ENCODE measurements around the gene PDZD4. TPM values are rescaled to one million over a fixed set of nuclear protein-coding genes. Genes with fewer than 3 reads are reported as not detected.
A peak's percentile ranks its signal among the peaks of the same experiment; 100 is the strongest.

The PDZD4 gene
- total and polyA plus RNA-seq, 5 experiments from 2014 or later: 0.31 to 1.5 (median 0.53) TPM; not detected in 1

DNA sequence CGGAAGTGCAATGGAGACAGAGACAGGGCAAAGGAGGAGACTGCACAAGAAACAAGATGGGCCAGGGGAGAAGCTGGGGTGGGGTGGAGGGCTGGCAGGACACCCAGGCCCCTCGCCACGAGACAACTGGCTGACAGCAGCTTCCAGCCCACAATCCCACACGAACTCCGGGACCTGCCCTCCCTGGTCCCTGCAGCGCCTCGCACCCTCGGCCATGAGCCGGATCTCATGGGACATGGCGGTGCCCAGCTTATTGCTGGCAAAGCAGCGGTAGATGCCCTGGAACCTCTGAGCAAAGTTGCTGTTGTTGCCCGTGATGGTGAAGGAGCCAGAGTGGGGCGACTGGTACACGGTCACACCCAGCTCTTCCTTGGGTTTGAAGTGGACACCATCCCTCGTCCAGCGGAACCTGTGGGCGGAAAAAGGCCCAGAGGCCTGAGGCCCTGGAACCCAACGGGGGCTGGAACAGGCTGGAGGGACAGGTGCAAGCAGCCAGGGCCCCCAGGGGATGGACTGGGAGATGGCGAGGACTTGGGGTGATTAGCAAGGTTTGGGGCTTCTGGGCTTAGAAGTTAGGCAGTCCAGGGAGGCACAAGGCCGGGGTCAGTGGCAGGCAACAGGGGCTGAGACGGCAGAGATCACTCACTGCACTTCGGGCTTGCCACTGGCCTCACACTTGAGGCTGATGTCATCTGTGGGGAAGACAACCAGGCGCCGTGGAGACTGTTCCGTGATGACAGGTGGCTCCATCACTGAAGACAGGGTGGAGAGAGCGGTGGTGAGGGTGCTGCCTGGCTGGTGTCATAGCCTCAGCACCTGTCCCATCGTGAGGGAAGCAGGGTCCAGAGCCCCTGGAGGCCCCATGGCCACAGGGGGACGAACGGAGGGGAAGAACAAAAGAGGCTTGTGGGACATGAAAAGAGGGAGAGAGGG lies 41.9 kb upstream of the PDZD4 start:
- ATAC-seq (no peak), DNase-seq (no peak)
- H3K4me3 Mint-ChIP-seq: no peak overlapping the region
- POLR2A ChIA-PET: no interaction called here
- H3K4me1 Mint-ChIP-seq: peaks cover 0 to 3% (median under 1%) of the 10 kb centered on the region in 4 donors
- peaks cover 0 to 12% (median 8%) of the 10 kb centered on the region in 5 donors for H3K27me3 Mint-ChIP-seq
- H3K27ac Mint-ChIP-seq: no peak overlapping the region
- peaks cover 0 to 5% (median 0%) of the 10 kb centered on the region in 9 donors for H3K9me3 Mint-ChIP-seq
- no peaks in the 10 kb centered on the region for H3K36me3 Mint-ChIP-seq

DNA sequence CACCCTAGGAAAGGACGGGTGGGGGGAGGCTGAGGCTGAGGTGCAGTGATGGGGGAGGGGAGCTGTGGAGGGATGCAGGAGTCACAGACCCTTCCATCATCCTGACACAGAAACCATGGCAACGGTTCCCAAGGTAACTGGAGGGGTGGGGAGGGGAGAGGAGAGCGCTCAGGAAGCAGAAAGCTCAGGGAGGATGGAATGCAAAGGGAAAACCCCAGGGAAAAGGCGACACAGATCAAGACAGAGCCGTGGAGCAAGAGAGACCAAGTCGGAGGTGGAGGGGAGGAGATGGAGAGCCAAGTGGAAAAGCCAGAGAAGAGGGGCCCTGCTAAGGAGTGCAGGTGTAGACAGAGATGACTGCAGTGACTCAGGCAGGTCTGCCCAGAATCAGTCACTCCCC lies 41.1 kb upstream of the PDZD4 start:
- peaks cover 0 to 11% (median 7%) of the 10 kb centered on the region in 5 donors for H3K27me3 Mint-ChIP-seq
- peaks cover 0 to 5% (median 0%) of the 10 kb centered on the region in 9 donors for H3K9me3 Mint-ChIP-seq
- DNase-seq (no peak), ATAC-seq (no peak)
- H3K4me1 Mint-ChIP-seq: peaks cover 0 to 3% (median under 1%) of the 10 kb centered on the region in 4 donors
- POLR2A ChIA-PET: no interaction called here
- no peaks in the 10 kb centered on the region for H3K36me3 Mint-ChIP-seq
- H3K27ac Mint-ChIP-seq: no peak overlapping the region
- H3K4me3 Mint-ChIP-seq: no peak overlapping the region

DNA sequence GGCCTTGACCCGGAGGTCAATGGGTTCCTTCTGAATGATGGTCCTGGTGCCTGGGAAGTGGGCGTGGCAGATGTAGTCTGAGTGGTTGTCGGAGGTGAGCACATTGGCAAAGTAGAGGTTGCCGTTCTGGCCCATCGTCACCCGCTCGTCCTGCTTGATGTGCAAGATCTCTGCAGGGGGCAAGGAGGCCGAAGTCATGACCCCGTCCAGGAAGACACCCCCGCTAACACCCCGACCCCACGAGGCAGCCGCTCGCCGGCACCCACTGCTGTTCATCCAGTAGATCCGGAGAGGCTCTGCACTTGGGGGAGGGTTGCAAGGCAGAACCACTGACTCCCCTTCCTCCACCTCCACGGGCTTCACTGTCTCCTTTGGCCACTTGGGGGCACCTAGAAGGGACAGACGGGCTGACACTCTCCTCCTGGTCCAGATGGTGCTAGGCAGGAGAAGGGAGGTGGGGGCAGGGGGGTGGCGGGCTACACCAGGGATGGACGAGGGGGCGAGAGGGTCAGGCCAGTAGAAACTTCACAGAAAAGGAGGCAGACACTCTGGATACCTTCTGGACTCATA lies 40.5 kb upstream of the PDZD4 start:
- Mint-ChIP-seq H3K27me3 (peaks cover 0 to 7% (median 3%) of the 10 kb centered on the region in 5 donors), H3K36me3 (no peaks in the 10 kb centered on the region), H3K4me3 (no peak overlapping the region), H3K4me1 (peaks cover 0 to 3% (median under 1%) of the 10 kb centered on the region in 4 donors), H3K9me3 (peaks cover 0 to 3% (median 0%) of the 10 kb centered on the region in 9 donors), H3K27ac (no peak overlapping the region)
- POLR2A ChIA-PET: no interaction called here
- ATAC-seq: no peak
- DNase-seq: no peak

DNA sequence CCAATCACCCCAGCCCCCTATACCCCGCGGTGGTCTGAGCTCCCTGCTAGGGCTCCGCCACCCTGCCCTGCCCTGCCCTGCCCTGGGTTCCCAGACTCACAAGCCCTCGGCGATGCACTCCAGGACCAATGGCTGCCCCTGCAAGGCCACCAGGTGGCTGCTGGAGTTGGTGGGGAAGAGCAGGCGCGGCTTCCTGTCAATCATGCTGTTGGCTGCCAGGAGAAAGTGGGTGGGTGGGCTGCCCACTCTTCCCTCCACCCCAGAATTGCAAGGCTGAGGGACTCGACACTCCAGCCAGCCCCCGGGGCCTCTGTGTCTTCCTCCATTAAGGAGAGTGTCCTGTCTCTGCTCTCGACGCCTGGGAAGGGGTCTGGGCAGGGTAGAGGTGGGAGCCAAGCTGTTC lies 39.9 kb upstream of the PDZD4 start:
- no peak overlapping the region for H3K4me3 Mint-ChIP-seq
- DNase-seq (no peak), ATAC-seq (no peak)
- H3K27ac Mint-ChIP-seq: no peak overlapping the region
- H3K27me3 Mint-ChIP-seq: peaks cover 0 to 4% (median 3%) of the 10 kb centered on the region in 5 donors
- POLR2A ChIA-PET: no interaction called here
- peaks cover 0 to 1% (median 0%) of the 10 kb centered on the region in 4 donors for H3K4me1 Mint-ChIP-seq
- no peaks in the 10 kb centered on the region for H3K36me3 Mint-ChIP-seq
- peaks cover 0 to 3% (median 0%) of the 10 kb centered on the region in 9 donors for H3K9me3 Mint-ChIP-seq

DNA sequence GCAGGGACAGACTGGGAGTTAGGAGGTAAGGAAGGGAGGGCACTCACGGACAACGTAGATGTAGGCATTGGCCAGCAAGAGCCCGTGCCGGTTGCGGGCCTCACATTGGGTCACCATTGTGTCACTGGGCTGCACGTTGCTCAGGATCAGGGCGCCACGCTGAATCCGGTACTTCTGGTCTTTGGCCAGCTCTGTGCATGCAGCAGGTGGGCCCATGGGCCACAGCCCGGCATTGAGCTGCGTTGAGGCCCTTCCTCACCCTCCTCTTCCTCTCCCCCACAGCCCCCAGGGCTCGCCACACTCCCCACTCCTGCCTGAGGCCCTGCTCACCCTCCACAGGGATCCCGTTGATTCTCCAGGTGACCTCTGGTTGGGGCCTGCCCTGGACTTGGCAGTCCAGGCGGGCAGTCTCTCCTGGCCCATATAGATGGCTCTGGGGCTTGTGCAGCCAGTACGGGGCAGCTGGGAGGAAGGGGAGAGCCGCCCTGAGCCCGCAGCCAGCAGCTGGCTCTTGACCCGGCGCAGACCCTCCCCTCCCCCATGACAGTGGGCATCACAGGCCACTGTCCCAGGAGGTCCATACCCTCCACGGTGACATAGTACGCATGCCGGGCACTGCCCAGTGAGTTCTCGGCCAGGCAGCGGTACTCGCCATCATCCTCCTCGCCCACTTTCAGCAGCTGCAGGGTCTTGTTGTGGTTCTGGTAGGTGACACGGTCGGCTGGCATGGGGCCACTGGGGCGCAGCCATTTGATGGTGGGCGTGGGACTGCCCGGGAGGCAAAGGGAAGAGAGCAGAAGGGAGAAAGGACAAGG lies 39.3 kb upstream of the PDZD4 start:
- no peaks in the 10 kb centered on the region for H3K9me3 Mint-ChIP-seq
- ATAC-seq (no peak), DNase-seq (no peak)
- no peak overlapping the region for H3K4me3 Mint-ChIP-seq
- POLR2A ChIA-PET: no interaction called here
- H3K36me3 Mint-ChIP-seq: no peaks in the 10 kb centered on the region
- H3K27ac Mint-ChIP-seq: peak overlapping the region in 1 of 10 donors; percentile 71
- peaks cover 0 to 1% (median 0%) of the 10 kb centered on the region in 4 donors for H3K4me1 Mint-ChIP-seq
- peaks cover 0 to 3% (median under 1%) of the 10 kb centered on the region in 5 donors for H3K27me3 Mint-ChIP-seq

DNA sequence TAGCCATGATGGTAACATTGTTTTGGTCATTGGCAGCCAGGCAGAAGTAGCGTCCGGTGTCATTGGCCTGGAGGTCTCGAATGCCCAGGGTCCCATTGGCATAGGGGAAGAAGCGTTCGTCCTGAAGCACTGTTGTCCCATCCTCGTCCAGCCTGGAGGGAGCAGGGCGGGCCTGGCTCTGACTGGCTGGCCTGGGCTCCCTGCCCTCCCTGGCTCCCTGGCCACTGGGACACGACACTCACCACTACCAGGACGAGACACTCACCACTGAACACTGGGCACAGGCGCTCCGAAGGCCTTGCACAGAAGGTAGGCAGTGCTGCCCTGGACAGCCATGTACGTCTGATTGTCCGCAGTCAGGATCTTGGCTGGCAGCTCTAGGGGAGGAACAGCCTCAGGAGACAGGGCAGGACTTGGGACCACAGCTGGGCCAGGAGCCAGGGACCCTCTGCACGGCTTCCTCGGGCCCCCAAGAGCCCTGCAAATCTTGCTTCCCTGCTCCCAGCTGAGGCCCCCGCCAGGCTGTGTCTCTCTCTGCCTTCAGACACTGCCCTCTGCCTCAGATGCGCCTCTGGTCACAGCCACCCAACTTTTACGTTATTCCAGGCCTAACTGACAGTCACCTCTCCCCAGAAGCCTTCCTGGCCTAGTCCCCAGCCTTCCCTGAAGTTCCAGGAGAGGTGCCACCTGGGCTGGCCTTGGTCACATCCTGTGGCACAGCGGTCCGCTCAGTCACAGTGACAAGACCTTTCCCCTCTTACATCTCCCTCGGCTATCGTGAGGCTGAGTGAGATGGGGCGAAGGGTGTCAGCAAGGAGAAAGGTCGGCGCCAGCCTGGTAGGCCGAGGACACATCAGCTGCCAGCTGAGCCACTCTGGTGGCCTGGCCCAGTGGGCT lies 38.5 kb upstream of the PDZD4 start:
- POLR2A ChIA-PET: no interaction called here
- peak overlapping the region in 1 of 10 donors; percentile 71 for H3K27ac Mint-ChIP-seq
- H3K4me1 Mint-ChIP-seq: peaks cover 0 to 1% (median 0%) of the 10 kb centered on the region in 4 donors
- H3K36me3 Mint-ChIP-seq: no peaks in the 10 kb centered on the region
- no peak for DNase-seq
- no peak for ATAC-seq
- H3K4me3 Mint-ChIP-seq: no peak overlapping the region
- peaks cover 0 to 3% (median 0%) of the 10 kb centered on the region in 5 donors for H3K27me3 Mint-ChIP-seq
- H3K9me3 Mint-ChIP-seq: no peaks in the 10 kb centered on the region

DNA sequence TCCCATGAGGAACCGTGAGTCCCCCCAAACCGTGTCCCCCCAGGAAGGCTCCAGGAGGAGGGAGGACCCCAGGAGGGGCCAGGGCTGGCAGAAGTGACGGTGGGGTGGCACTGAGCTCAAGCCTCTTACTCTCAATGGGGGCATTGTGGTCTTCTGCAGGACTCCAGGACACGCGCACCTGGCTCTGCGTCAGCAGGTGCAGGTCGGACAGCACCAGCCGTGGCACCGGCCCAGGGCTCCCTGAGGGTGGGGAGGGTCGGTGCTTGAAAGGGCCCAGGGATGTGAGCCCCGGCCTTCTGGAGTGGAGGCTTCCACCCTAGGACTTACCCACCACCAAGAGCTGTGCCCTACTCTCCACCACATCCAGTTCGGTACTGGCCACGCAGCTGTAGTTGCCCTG lies 37.3 kb upstream of the PDZD4 start:
- ATAC-seq: no peak
- peaks cover 0 to 3% (median 0%) of the 10 kb centered on the region in 5 donors for H3K27me3 Mint-ChIP-seq
- no peaks in the 10 kb centered on the region for H3K9me3 Mint-ChIP-seq
- POLR2A ChIA-PET: no interaction called here
- no peaks in the 10 kb centered on the region for H3K36me3 Mint-ChIP-seq
- no peak for DNase-seq
- H3K4me1 Mint-ChIP-seq: no peaks in the 10 kb centered on the region
- no peak overlapping the region for H3K4me3 Mint-ChIP-seq
- no peak overlapping the region for H3K27ac Mint-ChIP-seq

DNA sequence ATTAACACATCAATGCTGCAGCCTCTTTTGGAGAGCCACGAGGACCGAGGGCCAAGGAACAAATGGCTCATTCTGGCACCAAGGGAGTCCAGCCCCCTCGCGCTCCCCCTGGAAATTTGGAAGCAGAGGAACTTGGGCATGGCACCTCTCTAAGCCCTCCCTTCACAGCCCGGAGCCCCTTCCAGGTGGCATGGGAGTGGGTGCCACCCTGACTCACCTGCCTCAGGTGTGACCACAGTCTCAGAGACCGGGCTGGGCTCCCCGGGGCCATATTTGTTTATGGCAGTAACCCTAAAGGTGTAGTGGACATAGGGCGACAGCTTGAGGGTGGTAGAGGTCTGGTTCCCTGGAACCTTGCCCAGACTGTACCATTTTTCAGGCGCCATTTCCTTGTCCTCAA lies 36.8 kb upstream of the PDZD4 start:
- Mint-ChIP-seq H3K4me3 (no peak overlapping the region), H3K4me1 (no peaks in the 10 kb centered on the region), H3K27ac (no peak overlapping the region), H3K36me3 (no peaks in the 10 kb centered on the region), H3K27me3 (peaks cover 0 to 3% (median 0%) of the 10 kb centered on the region in 5 donors), H3K9me3 (no peaks in the 10 kb centered on the region)
- ATAC-seq: no peak
- POLR2A ChIA-PET: no interaction called here
- no peak for DNase-seq

DNA sequence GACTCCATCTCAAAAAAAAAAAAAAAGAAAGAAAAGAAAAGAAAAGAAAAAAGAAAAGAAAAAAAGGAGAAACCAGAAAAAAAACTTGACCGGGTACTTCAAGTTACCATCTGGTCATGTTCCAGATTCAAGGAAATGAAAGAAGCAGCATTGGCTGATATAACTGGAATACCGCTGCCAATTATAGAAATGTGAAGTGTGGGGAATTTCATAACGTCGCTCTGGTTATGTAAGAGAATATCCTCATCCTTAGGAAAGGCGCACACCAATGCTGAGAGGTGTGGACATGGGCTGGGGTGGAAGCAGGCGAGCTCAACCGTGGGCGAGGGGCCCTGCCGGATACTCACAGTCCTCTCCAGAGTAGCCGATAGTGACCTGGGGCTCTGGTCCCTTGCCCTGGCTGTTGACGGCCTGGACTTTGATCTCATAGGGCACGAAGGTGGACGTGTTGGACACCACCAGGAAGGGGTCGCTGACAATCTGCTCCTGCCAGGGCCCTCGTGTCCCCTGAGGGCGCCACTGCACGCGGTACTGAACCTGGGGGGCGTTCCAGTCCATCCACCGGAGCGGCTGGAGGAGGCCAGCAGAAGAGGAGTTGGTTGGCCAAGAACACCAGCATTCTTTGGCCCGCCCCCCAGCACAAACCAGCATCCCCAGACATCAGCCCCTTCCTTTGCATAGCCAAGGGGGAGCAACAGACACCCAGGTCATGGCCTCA lies 36.1 kb upstream of the PDZD4 start:
- Mint-ChIP-seq H3K36me3 (no peaks in the 10 kb centered on the region), H3K4me1 (no peaks in the 10 kb centered on the region), H3K27ac (no peak overlapping the region), H3K9me3 (no peaks in the 10 kb centered on the region), H3K27me3 (peaks cover 0 to 3% (median 0%) of the 10 kb centered on the region in 5 donors), H3K4me3 (no peak overlapping the region)
- ATAC-seq (no peak), DNase-seq (no peak)
- POLR2A ChIA-PET: no interaction called here

DNA sequence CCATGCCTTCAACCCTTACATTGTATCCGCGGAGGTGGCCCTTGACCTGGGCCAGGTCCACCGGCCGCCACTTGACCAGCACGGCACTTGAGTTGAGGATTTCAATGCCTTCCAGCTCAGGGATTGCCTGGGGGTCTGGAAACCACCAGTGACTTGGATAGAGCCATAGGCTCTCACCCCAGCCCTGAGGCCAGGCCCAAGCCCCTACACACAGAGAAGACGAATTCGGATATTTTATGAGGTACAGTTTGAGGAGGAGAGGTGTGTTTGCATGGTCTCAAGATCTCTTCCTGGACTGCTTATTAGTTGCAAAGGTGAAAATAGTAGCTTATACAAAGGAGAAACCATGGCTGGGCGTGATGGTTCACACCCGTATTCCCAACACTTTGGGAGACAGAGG lies 35.3 kb upstream of the PDZD4 start:
- DNase-seq: no peak
- POLR2A ChIA-PET: no interaction called here
- no peaks in the 10 kb centered on the region for H3K36me3 Mint-ChIP-seq
- H3K27me3 Mint-ChIP-seq: peaks cover 0 to 3% (median 0%) of the 10 kb centered on the region in 5 donors
- H3K4me3 Mint-ChIP-seq: no peak overlapping the region
- no peak for ATAC-seq
- no peaks in the 10 kb centered on the region for H3K4me1 Mint-ChIP-seq
- H3K9me3 Mint-ChIP-seq: no peaks in the 10 kb centered on the region
- no peak overlapping the region for H3K27ac Mint-ChIP-seq

DNA sequence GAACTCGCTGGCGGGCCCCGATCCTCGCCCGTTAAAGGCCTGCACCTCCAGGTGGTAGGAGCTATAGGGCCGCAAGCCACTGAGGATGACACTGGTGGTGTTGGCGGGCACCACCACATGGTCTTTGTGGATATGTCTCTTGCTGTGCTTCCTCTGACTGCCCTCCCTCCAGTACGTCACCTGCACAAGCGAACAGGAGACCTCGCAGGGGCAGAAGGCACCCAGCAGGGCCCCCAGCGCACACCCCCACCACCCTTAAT lies 34.9 kb upstream of the PDZD4 start:
- no peak for DNase-seq
- H3K4me1 Mint-ChIP-seq: no peaks in the 10 kb centered on the region
- no peaks in the 10 kb centered on the region for H3K36me3 Mint-ChIP-seq
- H3K4me3 Mint-ChIP-seq: no peak overlapping the region
- H3K27ac Mint-ChIP-seq: no peak overlapping the region
- POLR2A ChIA-PET: no interaction called here
- ATAC-seq: no peak
- H3K9me3 Mint-ChIP-seq: no peaks in the 10 kb centered on the region
- H3K27me3 Mint-ChIP-seq: peaks cover 0 to 3% (median 0%) of the 10 kb centered on the region in 5 donors
